H9 (cell line): Measurements from ENCODE around the gene TMEM176A. TPM values are rescaled to one million over a fixed set of nuclear protein-coding genes. Genes with fewer than 3 reads are reported as not detected.
A peak's percentile ranks its signal among the peaks of the same experiment; 100 is the strongest.

Experiments used
- DNase-seq: peaks from one replicate; pipeline ENCODE4 v3.0.0-alpha.2; 2017
- H2AFZ ChIP-seq: one replicate; pipeline ENCODE4 v1.6.1; 2013; ENCODE audit warnings: mild to moderate bottlenecking, low read length, control low read depth, moderate library complexity
- H2AK5ac ChIP-seq: 2 replicates; pipeline ENCODE4 v1.6.1; 2013; ENCODE audit warnings: low read length, control low read depth, mixed read lengths; ENCODE audit not compliant: insufficient read length
- H2BK120ac ChIP-seq: one replicate; pipeline ENCODE4 v1.6.1; 2013; ENCODE audit warnings: low read depth, mild to moderate bottlenecking, low read length, control low read depth, inconsistent platforms; ENCODE audit not compliant: poor library complexity, severe bottlenecking
- H2BK12ac ChIP-seq: 2 replicates; pipeline ENCODE4 v1.6.1; 2013; ENCODE audit warnings: low read length, control low read depth, mixed read lengths, low read depth; ENCODE audit not compliant: insufficient read length
- H2BK15ac ChIP-seq: 2 replicates; pipeline ENCODE4 v1.6.1; 2013; ENCODE audit warnings: low read depth, low read length, control low read depth
- H2BK20ac ChIP-seq: one replicate; pipeline ENCODE4 v1.6.1; 2013; ENCODE audit warnings: low read depth, mild to moderate bottlenecking, low read length, control low read depth, inconsistent platforms; ENCODE audit not compliant: poor library complexity, severe bottlenecking
- H2BK5ac ChIP-seq: 2 replicates; pipeline ENCODE4 v1.6.1; 2013; ENCODE audit warnings: low read length, control low read depth, mixed read lengths; ENCODE audit not compliant: insufficient read length
- H3K14ac ChIP-seq: 2 replicates; pipeline ENCODE4 v1.6.1; 2013; ENCODE audit warnings: low read length, control low read depth; ENCODE audit not compliant: insufficient read depth
- H3K18ac ChIP-seq: 2 replicates; pipeline ENCODE4 v1.6.1; 2013; ENCODE audit warnings: low read depth, mild to moderate bottlenecking, mixed read lengths, low read length, control low read depth; ENCODE audit not compliant: insufficient read length
- H3K23ac ChIP-seq: 2 replicates; pipeline ENCODE4 v1.6.1; 2013; ENCODE audit warnings: low read length, control low read depth, mixed read lengths, low read depth; ENCODE audit not compliant: insufficient read length
- H3K23me2 ChIP-seq: 2 replicates; pipeline ENCODE4 v1.6.1; 2013; ENCODE audit warnings: low read depth, mild to moderate bottlenecking, mixed read lengths, low read length, control low read depth; ENCODE audit not compliant: insufficient read length, poor library complexity, severe bottlenecking
- H3K27ac ChIP-seq: 2 replicates; pipeline ENCODE4 v1.5.1; 2013; ENCODE audit warnings: low read length, control low read depth, mixed read lengths, low read depth; ENCODE audit not compliant: insufficient read length
- H3K27me3 ChIP-seq: 2 replicates; pipeline ENCODE4 v1.6.1; 2013; ENCODE audit warnings: low read length, control low read depth, inconsistent platforms; ENCODE audit not compliant: insufficient read depth
- H3K4ac ChIP-seq: 2 replicates; pipeline ENCODE4 v1.6.1; 2013; ENCODE audit warnings: low read depth, mild to moderate bottlenecking, control low read depth, inconsistent platforms, low read length, moderate library complexity
- H3K4me1 ChIP-seq: 2 replicates; pipeline ENCODE4 v1.6.1; 2013; ENCODE audit warnings: low read length, control low read depth, inconsistent platforms; ENCODE audit not compliant: insufficient read depth
- H3K4me2 ChIP-seq: 2 replicates; pipeline ENCODE4 v1.6.1; 2013; ENCODE audit warnings: low read length, control low read depth, mixed read lengths; ENCODE audit not compliant: insufficient read length, insufficient read depth
- H3K56ac ChIP-seq: 2 replicates; pipeline ENCODE4 v1.6.1; 2013; ENCODE audit warnings: low read depth, mild to moderate bottlenecking, mixed read lengths, low read length, control low read depth; ENCODE audit not compliant: insufficient read length
- H3K79me1 ChIP-seq: 2 replicates; pipeline ENCODE4 v1.6.1; 2013; ENCODE audit warnings: low read depth, mild to moderate bottlenecking, moderate library complexity, low read length, control low read depth, inconsistent platforms; ENCODE audit not compliant: insufficient read depth, poor library complexity, severe bottlenecking
- H3K79me2 ChIP-seq: 2 replicates; pipeline ENCODE4 v1.6.1; 2013; ENCODE audit warnings: low read length, control low read depth, inconsistent platforms; ENCODE audit not compliant: insufficient read depth
- H3K9ac ChIP-seq: 2 replicates; pipeline ENCODE4 v1.6.1; 2013; ENCODE audit warnings: low read length, control low read depth, mixed read lengths; ENCODE audit not compliant: insufficient read length; ENCODE audit errors: extremely low read depth
- H3K9me3 ChIP-seq: one replicate; pipeline ENCODE4 v1.6.1; 2013; ENCODE audit warnings: low read depth, low read length, inconsistent platforms; ENCODE audit not compliant: control insufficient read depth
- H3T11ph ChIP-seq: one replicate; pipeline ENCODE4 v1.6.1; 2013; ENCODE audit warnings: mild to moderate bottlenecking, low read length, control low read depth, inconsistent platforms
- H4K20me1 ChIP-seq: one replicate; pipeline ENCODE4 v1.6.1; 2013; ENCODE audit not compliant: control insufficient read depth, insufficient read length, insufficient read depth
- H4K5ac ChIP-seq: 2 replicates; pipeline ENCODE4 v1.6.1; 2013; ENCODE audit warnings: low read depth, mild to moderate bottlenecking, mixed read lengths, low read length, control low read depth; ENCODE audit not compliant: insufficient read length
- H4K8ac ChIP-seq: replicated peaks from 2 replicates; pipeline ENCODE4 v1.6.1; 2013; ENCODE audit warnings: low read length, control low read depth, mixed read lengths, low read depth; ENCODE audit not compliant: insufficient read length
- H4K91ac ChIP-seq: 2 replicates; pipeline ENCODE4 v1.6.1; 2013; ENCODE audit warnings: low read depth, mild to moderate bottlenecking, moderate library complexity, mixed read lengths, low read length, control low read depth; ENCODE audit not compliant: insufficient read length
- H3K27ac Mint-ChIP-seq, 3 experiments: 2 replicates in 2 of 3; 3 replicates in 1 of 3; pipeline ENCODE4 v1.8.0; 2020 to 2021; ENCODE audit warnings: mixed read lengths in 3 of 3, mild to moderate bottlenecking in 1 of 3, moderate library complexity in 1 of 3
- H3K27me3 Mint-ChIP-seq: 2 replicates; pipeline ENCODE4 v1.8.0; 2021; ENCODE audit warnings: low read depth, mild to moderate bottlenecking, moderate library complexity, mixed read lengths
- H3K36me3 Mint-ChIP-seq, 3 experiments: 2 replicates in 2 of 3; 3 replicates in 1 of 3; pipeline ENCODE4 v1.8.0; 2020 to 2021; ENCODE audit warnings: low read depth in 3 of 3, mixed read lengths in 3 of 3; ENCODE audit not compliant: insufficient read depth in 1 of 3
- H3K4me1 Mint-ChIP-seq, 2 experiments: 2 replicates each; pipeline ENCODE4 v1.8.0; 2020; ENCODE audit warnings: mixed read lengths in 2 of 2
- H3K4me3 Mint-ChIP-seq, 2 experiments: 2 replicates in 1 of 2; 3 replicates in 1 of 2; pipeline ENCODE4 v1.8.0; 2020 to 2021; ENCODE audit warnings: mild to moderate bottlenecking in 2 of 2, mixed read lengths in 2 of 2, moderate library complexity in 1 of 2
- H3K9me3 Mint-ChIP-seq, 2 experiments: 2 replicates in 1 of 2; 3 replicates in 1 of 2; pipeline ENCODE4 v1.8.0; 2020; ENCODE audit warnings: mild to moderate bottlenecking in 2 of 2, mixed read lengths in 2 of 2, moderate library complexity in 1 of 2
- WGBS: extraction: QIAGEN DNeasy Blood & Tissue Kit; methylation state at CpG from one replicate; pipeline ENCODE4 v1.1.7; 2013; ENCODE audit warnings: missing lambda C conversion rate, low lambda C conversion rate, mixed read lengths; ENCODE audit not compliant: insufficient read length; ENCODE audit errors: extremely low coverage; 5-methylcytosine and 5-hydroxymethylcytosine counted together
- total RNA-seq: library from RNA; stranded (reverse); gene quantifications from 2 replicates; pipeline ENCODE4 v1.2.1, GENCODE V29; 2021
- TF ChIP-seq, protein P1 (sequence below): fragments of 200-600 bp; sonication (generic); conservative IDR thresholded peaks from 3 replicates; pipeline ENCODE4 v1.8.0; 2021; ENCODE audit warnings: antibody characterized with exemption, mild to moderate bottlenecking

Gene TMEM176A
- total RNA-seq, 1 experiment from 2014 or later, result not detected

DNA sequence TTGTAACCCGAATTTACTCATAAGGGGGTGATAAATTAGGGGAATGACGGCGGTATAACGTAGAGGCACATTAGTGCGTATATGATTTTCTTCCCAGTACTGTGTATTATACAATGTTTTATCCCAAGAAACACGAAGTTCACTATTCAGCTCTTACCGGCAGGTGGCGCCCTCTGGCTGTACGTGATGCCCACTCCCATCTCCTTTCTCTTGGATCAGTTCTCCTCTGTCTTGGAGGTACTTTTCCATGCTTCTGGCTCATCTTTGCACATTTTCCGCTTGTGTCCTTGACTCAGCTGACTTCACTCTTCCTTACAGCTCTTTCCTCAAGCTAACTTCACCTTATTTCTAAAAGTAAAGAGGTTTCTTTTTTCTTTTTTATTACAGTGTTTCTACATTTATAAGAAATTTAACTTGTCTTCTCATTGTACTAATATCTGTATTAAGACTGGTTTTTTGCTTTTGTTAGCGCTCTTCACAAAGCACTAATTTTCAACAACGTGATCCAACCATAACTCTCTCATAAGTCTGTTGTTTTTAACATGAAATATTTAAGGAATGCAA is 21.7 kb upstream of the TMEM176A start:
- H4K91ac ChIP-seq, result no peak overlapping the region
- H2BK5ac ChIP-seq, result no peak overlapping the region
- no peak overlapping the region for H2AK5ac ChIP-seq
- H2BK120ac ChIP-seq, result no peak overlapping the region
- TF ChIP-seq, protein P1, sequence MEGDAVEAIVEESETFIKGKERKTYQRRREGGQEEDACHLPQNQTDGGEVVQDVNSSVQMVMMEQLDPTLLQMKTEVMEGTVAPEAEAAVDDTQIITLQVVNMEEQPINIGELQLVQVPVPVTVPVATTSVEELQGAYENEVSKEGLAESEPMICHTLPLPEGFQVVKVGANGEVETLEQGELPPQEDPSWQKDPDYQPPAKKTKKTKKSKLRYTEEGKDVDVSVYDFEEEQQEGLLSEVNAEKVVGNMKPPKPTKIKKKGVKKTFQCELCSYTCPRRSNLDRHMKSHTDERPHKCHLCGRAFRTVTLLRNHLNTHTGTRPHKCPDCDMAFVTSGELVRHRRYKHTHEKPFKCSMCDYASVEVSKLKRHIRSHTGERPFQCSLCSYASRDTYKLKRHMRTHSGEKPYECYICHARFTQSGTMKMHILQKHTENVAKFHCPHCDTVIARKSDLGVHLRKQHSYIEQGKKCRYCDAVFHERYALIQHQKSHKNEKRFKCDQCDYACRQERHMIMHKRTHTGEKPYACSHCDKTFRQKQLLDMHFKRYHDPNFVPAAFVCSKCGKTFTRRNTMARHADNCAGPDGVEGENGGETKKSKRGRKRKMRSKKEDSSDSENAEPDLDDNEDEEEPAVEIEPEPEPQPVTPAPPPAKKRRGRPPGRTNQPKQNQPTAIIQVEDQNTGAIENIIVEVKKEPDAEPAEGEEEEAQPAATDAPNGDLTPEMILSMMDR, result peak; percentile 94
- H3K79me2 ChIP-seq, result no peaks in the 10 kb centered on the region
- Mint-ChIP-seq H3K4me3 (no peak overlapping the region), H3K36me3 (no peaks in the 10 kb centered on the region; a peak in 1 of 7 replicates), H3K27me3 (peaks cover 48% of the 10 kb centered on the region), H3K27ac (no peak overlapping the region), H3K4me1 (no peaks in the 10 kb centered on the region), H3K9me3 (peaks cover 5 to 8% of the 10 kb centered on the region in 2 experiments)
- H2AFZ ChIP-seq, result no peak overlapping the region
- no peak overlapping the region for H2BK12ac ChIP-seq
- no CpG with 5 or more reads among the region's 12 CpGs for WGBS
- no peak overlapping the region for H3K18ac ChIP-seq
- H4K20me1 ChIP-seq, result no peaks in the 10 kb centered on the region
- H3K4ac ChIP-seq, result no peak overlapping the region
- no peak overlapping the region for H2BK20ac ChIP-seq
- no peaks in the 10 kb centered on the region for H3K27me3 ChIP-seq
- no peak overlapping the region for H3K4me2 ChIP-seq
- DNase-seq, result peak; percentile 76
- no peak overlapping the region for H3K14ac ChIP-seq
- H3K79me1 ChIP-seq, result no peaks in the 10 kb centered on the region
- H3K4me1 ChIP-seq, result no peaks in the 10 kb centered on the region
- no peak overlapping the region for H4K5ac ChIP-seq
- no peak overlapping the region for H4K8ac ChIP-seq
- no peak overlapping the region for H3K27ac ChIP-seq
- no peak overlapping the region for H3K56ac ChIP-seq
- no peak overlapping the region for H3T11ph ChIP-seq
- no peaks in the 10 kb centered on the region for H3K9me3 ChIP-seq
- no peaks in the 10 kb centered on the region for H3K23me2 ChIP-seq
- H2BK15ac ChIP-seq, result no peak overlapping the region
- H3K23ac ChIP-seq, result no peak overlapping the region
- no peak overlapping the region for H3K9ac ChIP-seq
